Spleen (tissue), 11 donors: ENCODE results near the gene GRPR. TPM values are rescaled to one million over a fixed set of nuclear protein-coding genes. Genes with fewer than 3 reads are reported as not detected.
A peak's percentile ranks its signal among the peaks of the same experiment; 100 is the strongest.

Source experiments
- DNase-seq: peaks from one replicate; pipeline ENCODE4 v3.0.0-alpha.2; 2020
- H3K27ac ChIP-seq, 8 donors: fragments of 200-600 bp; sonication (generic) in 7 of 8; 1 replicate in 4 of 8; 2 replicates in 4 of 8; pipeline versions ENCODE4 v1.5.0 to v1.8.0; 2016 to 2021; ENCODE audit warnings: inconsistent platforms in 4 of 8, mild to moderate bottlenecking in 4 of 8, moderate library complexity in 1 of 8
- H3K27me3 ChIP-seq, 7 donors: fragments of 200-600 bp; sonication (generic) in 6 of 7; replicated peaks in 1 of 7; 1 replicate in 4 of 7; 2 replicates in 3 of 7; pipeline versions ENCODE4 v1.5.0 to v1.8.0; 2016 to 2021; ENCODE audit warnings: inconsistent platforms in 3 of 7, mild to moderate bottlenecking in 1 of 7
- H3K36me3 ChIP-seq, 6 donors: fragments of 200-600 bp; sonication (generic) in 5 of 6; 1 replicate in 4 of 6; 2 replicates in 2 of 6; pipeline versions ENCODE4 v1.5.0 to v1.8.0; 2016 to 2021; ENCODE audit warnings: inconsistent platforms in 2 of 6
- H3K4me1 ChIP-seq, 6 donors: fragments of 200-600 bp; sonication (generic) in 5 of 6; 1 replicate in 3 of 6; 2 replicates in 3 of 6; pipeline versions ENCODE4 v1.5.0 to v1.8.0; 2016 to 2021; ENCODE audit warnings: inconsistent platforms in 3 of 6
- H3K4me3 ChIP-seq, 8 donors: fragments of 200-600 bp; sonication (generic) in 7 of 8; 1 replicate in 4 of 8; 2 replicates in 4 of 8; pipeline versions ENCODE4 v1.5.0 to v1.8.0; 2016 to 2021; ENCODE audit warnings: inconsistent platforms in 4 of 8, mild to moderate bottlenecking in 4 of 8, moderate library complexity in 2 of 8
- H3K9me3 ChIP-seq, 8 donors: fragments of 200-600 bp; sonication (generic) in 7 of 8; 1 replicate in 4 of 8; 2 replicates in 4 of 8; pipeline versions ENCODE4 v1.5.0 to v1.8.0; 2016 to 2021; ENCODE audit warnings: inconsistent platforms in 4 of 8
- POLR2A ChIP-seq, 3 donors: fragments of 450-650 bp; IDR thresholded peaks; one replicate each; pipeline ENCODE4 v1.5.1; 2017; ENCODE audit warnings: antibody characterized with exemption in 3 of 3, mild to moderate bottlenecking in 1 of 3
- POLR2AphosphoS5 ChIP-seq, 3 donors: sonication (generic); formaldehyde crosslinking; IDR thresholded peaks; one replicate each; pipeline ENCODE4 v1.5.1; 2017; ENCODE audit warnings: antibody characterized with exemption in 3 of 3
- WGBS, 5 donors: extraction: QIAGEN DNeasy Blood & Tissue Kit in 3 of 5; methylation state at CpG; one replicate each; pipeline versions ENCODE4 v1.1.5 to v1.1.7; 2013 to 2018; 5-methylcytosine and 5-hydroxymethylcytosine counted together
- intact Hi-C: fragments of 100-400 bp; cut with DNase I; formaldehyde crosslinking; loops from one replicate; pipeline ENCODE4 v1.15.0; 2023; ENCODE audit warnings: low total_unique reads
- polyA plus RNA-seq, 3 donors: library from polyadenylated mRNA; stranded (reverse); fragments of 200-250 nt; gene quantifications; one replicate each; pipeline ENCODE4 v1.2.1, GENCODE V29; 2013
- total RNA-seq, 7 donors: library from RNA; depleted of rRNA in 3 of 7; stranded (reverse); fragments of >200 nt in 3 of 7; fragmentation: NEBNext Ultra II Directional in 4 of 7; extraction: Animal tissue kit (Norgen Biotek cat#: 25700) in 4 of 7; gene quantifications; one replicate each; pipeline versions ENCODE4 v1.1.0 to v1.2.1, GENCODE V29; 2016 to 2021
- TF ChIP-seq, protein P1 (sequence below), 11 experiments: fragments of 200-600 bp in 7 of 11; fragments of 450-650 bp in 4 of 11; sonication (generic) in 4 of 11; IDR thresholded peaks in 8 of 11; conservative IDR thresholded peaks in 3 of 11; 1 replicate in 7 of 11; 2 replicates in 4 of 11; pipeline versions ENCODE4 v1.4.0 to v1.8.0; 2016 to 2021; ENCODE audit warnings: antibody characterized with exemption in 11 of 11, inconsistent platforms in 4 of 11, mild to moderate bottlenecking in 1 of 11
- donor health status: healthy with polysubstance abuse.
- donor health status: DM: no; HTN: no; CAD: no; lungs with moderate emphysema.
- donor health status: DM: no; HTN: no; CAD: no.
- donor health status: Bipolar disorder and iron deficiency.
- donor health status: healthy.
- donor health status: DM: no; HTN: no; CAD: no.
- donor health status: DM: yes; HTN: yes; CAD: no.

The GRPR gene
- total and polyA plus RNA-seq, 10 donors = 0.06 to 0.47 (median 0.23) TPM; not detected in 6

GRCh38 chrX:16120431-16120830 lies 2.9 kb upstream of the GRPR start:
- Histone ChIP-seq H3K27me3 (peaks cover 0 to 4% (median 0%) of the 10 kb centered on the region in 7 donors), H3K4me3 (no peak overlapping the region), H3K4me1 (peaks cover 0 to 6% (median 0%) of the 10 kb centered on the region in 6 donors), H3K9me3 (peaks cover 0 to 16% (median 0%) of the 10 kb centered on the region in 8 donors), H3K36me3 (no peaks in the 10 kb centered on the region), H3K27ac (peak overlapping the region in 2 of 8 donors; percentile 14 to 45)
- intact Hi-C loops = loop anchor here (10.0 kb wide), 1 partner anchor 314 kb away; no protein-coding TSS in a partner anchor
- DNase-seq = no peak
- 90 to 98% (median 94%) methylated on average over 3 of the region's 3 CpGs for WGBS, 5 donors
- TF ChIP-seq POLR2AphosphoS5 (IDR thresholded peaks at IDR 0.05) (no peak), POLR2A (IDR thresholded peaks at IDR 0.05) (no peak)
- TF ChIP-seq, protein P1, sequence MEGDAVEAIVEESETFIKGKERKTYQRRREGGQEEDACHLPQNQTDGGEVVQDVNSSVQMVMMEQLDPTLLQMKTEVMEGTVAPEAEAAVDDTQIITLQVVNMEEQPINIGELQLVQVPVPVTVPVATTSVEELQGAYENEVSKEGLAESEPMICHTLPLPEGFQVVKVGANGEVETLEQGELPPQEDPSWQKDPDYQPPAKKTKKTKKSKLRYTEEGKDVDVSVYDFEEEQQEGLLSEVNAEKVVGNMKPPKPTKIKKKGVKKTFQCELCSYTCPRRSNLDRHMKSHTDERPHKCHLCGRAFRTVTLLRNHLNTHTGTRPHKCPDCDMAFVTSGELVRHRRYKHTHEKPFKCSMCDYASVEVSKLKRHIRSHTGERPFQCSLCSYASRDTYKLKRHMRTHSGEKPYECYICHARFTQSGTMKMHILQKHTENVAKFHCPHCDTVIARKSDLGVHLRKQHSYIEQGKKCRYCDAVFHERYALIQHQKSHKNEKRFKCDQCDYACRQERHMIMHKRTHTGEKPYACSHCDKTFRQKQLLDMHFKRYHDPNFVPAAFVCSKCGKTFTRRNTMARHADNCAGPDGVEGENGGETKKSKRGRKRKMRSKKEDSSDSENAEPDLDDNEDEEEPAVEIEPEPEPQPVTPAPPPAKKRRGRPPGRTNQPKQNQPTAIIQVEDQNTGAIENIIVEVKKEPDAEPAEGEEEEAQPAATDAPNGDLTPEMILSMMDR (IDR thresholded peaks at IDR 0.05 in 8 of 11, conservative IDR thresholded peaks at IDR 0.05 in 3 of 11) = no peak

DNA sequence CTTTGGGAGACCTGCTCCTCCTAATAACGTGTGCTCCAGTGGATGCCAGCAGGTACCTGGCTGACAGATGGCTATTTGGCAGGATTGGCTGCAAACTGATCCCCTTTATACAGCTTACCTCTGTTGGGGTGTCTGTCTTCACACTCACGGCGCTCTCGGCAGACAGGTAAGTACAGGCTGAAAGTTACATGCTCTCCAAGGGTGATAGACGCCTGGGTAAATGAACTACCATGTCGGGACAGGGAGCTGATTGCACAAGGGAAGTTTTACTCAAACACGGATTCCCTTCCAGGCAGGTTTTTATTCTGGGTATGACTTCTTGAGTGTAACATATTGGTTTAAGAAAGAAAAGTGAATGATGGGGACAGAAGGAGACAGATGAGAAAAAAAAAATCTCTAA lies 836 bp downstream of the GRPR start:
- Histone ChIP-seq H3K27me3 (peaks cover 0 to 9% (median 0%) of the 10 kb centered on the region in 7 donors), H3K4me1 (peaks cover 0 to 6% (median 0%) of the 10 kb centered on the region in 6 donors), H3K9me3 (peaks cover 0 to 3% (median 0%) of the 10 kb centered on the region in 8 donors), H3K4me3 (no peak overlapping the region), H3K27ac (no peak overlapping the region), H3K36me3 (no peaks in the 10 kb centered on the region)
- DNase-seq = no peak
- TF ChIP-seq, protein P1 (IDR thresholded peaks at IDR 0.05 in 8 of 11, conservative IDR thresholded peaks at IDR 0.05 in 3 of 11) = no peak
- TF ChIP-seq POLR2A (IDR thresholded peaks at IDR 0.05) = no peak
- no peak for TF ChIP-seq POLR2AphosphoS5 (IDR thresholded peaks at IDR 0.05)
- intact Hi-C loops = loop anchor here (10.0 kb wide), 1 partner anchor 311 kb away; no protein-coding TSS in a partner anchor
- 76 to 87% (median 78%) methylated on average over 7 of the region's 7 CpGs for WGBS, 5 donors

- H3K4me3 ChIP-seq = no peak overlapping the region
- no peaks in the 10 kb centered on the region for H3K36me3 ChIP-seq
- intact Hi-C loops = loop anchor here (10.0 kb wide), 1 partner anchor 309 kb away; no protein-coding TSS in a partner anchor
- peaks cover 0 to 9% (median 0%) of the 10 kb centered on the region in 7 donors for H3K27me3 ChIP-seq
- no peaks in the 10 kb centered on the region for H3K9me3 ChIP-seq
- 71 to 80% (median 75%) methylated on average over 5 of the region's 5 CpGs for WGBS, 5 donors
- no peaks in the 10 kb centered on the region for H3K4me1 ChIP-seq
- DNase-seq = no peak
- TF ChIP-seq, protein P1 (IDR thresholded peaks at IDR 0.05 in 8 of 11, conservative IDR thresholded peaks at IDR 0.05 in 3 of 11) = no peak
- TF ChIP-seq POLR2AphosphoS5 (IDR thresholded peaks at IDR 0.05) (no peak), POLR2A (IDR thresholded peaks at IDR 0.05) (no peak)
- H3K27ac ChIP-seq = no peak overlapping the region
Observed at GRCh38 chrX:16125520-16126149, 2.3 kb downstream of the GRPR start.

DNA sequence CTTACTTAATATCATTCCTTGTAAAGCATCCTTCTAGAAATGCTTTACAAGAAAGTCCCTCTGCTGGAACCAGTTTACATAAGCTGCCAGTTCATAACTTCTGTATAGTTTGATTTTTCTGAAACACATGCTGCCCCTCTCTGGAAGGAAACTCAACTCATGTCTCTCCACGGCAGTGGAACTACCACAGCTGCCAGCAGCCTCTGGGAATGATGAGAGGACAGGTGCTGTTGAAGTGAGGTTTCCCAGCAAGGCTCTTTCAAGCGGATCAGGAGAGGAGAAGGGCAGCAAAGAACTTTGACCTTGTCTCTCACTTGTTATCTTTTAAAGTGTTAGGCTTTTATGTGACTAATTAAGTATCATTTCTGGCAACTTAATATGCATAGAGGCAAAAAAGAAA lies 7.3 kb downstream of the GRPR start:
- DNase-seq = no peak
- no peak overlapping the region for H3K27ac ChIP-seq
- H3K4me3 ChIP-seq = no peak overlapping the region
- intact Hi-C loops = no loop called here
- WGBS, 5 donors = 40 to 81% (median 50%) methylated on average over 2 of the region's 2 CpGs
- H3K27me3 ChIP-seq = peaks cover 0 to 9% (median 0%) of the 10 kb centered on the region in 7 donors
- H3K36me3 ChIP-seq = no peaks in the 10 kb centered on the region
- H3K4me1 ChIP-seq = no peaks in the 10 kb centered on the region
- H3K9me3 ChIP-seq = no peaks in the 10 kb centered on the region
- no peak for TF ChIP-seq POLR2AphosphoS5 (IDR thresholded peaks at IDR 0.05)
- TF ChIP-seq POLR2A (IDR thresholded peaks at IDR 0.05) = no peak
- TF ChIP-seq, protein P1 (IDR thresholded peaks at IDR 0.05 in 8 of 11, conservative IDR thresholded peaks at IDR 0.05 in 3 of 11) = no peak
